ENCODE results near the gene PTPRK.

DNA sequence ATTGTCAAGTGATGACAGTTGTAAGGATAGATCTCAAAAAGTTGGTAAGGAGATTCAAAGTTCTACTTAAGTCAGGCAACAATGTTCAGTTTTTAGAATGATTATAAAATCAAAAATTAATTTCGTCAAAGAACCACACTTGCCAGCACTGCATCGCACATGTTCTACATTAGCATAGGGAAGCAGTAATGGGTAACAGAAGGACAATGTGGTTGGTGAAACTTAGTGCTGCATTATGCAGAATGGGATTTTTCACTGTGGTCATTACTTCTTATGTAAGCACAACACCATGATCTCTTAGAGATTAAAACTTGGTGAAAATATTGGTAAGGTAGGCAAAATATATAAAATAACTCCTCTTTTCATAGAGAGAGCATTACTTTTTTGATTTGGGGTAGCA, 445.8 kb downstream of the PTPRK start:
- TF ChIP-seq, protein P1, sequence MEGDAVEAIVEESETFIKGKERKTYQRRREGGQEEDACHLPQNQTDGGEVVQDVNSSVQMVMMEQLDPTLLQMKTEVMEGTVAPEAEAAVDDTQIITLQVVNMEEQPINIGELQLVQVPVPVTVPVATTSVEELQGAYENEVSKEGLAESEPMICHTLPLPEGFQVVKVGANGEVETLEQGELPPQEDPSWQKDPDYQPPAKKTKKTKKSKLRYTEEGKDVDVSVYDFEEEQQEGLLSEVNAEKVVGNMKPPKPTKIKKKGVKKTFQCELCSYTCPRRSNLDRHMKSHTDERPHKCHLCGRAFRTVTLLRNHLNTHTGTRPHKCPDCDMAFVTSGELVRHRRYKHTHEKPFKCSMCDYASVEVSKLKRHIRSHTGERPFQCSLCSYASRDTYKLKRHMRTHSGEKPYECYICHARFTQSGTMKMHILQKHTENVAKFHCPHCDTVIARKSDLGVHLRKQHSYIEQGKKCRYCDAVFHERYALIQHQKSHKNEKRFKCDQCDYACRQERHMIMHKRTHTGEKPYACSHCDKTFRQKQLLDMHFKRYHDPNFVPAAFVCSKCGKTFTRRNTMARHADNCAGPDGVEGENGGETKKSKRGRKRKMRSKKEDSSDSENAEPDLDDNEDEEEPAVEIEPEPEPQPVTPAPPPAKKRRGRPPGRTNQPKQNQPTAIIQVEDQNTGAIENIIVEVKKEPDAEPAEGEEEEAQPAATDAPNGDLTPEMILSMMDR (IDR thresholded peaks at IDR 0.05): no peak
- no peak for TF ChIP-seq POLR2A (IDR thresholded peaks at IDR 0.05)
